ENCODE results near the gene CALY.
A peak's percentile ranks its signal among the peaks of the same experiment; 100 is the strongest.

- TF ChIP-seq CTCF (conservative IDR thresholded peaks at IDR 0.05; ENCODE audit: low read depth, low read length) = no peak
- peak; percentile 95 for TF ChIP-seq EZH2 (IDR thresholded peaks at IDR 0.05; ENCODE audit: borderline replicate concordance, low read depth, low read length, poor library complexity, severe bottlenecking)
Observed at GRCh38 chr10:133336577-133337369, at the start of gene CALY.
